GM12892 (cell line): ENCODE results near the gene SH3RF1.

Experiments
- POLR2A ChIP-seq: IDR thresholded peaks from 2 replicates; pipeline ENCODE4 v1.6.1; 2011; ENCODE audit warnings: low read depth, low read length, control low read depth
- POLR2AphosphoS5 ChIP-seq: IDR thresholded peaks from 2 replicates; pipeline ENCODE4 v1.6.1; 2011; ENCODE audit warnings: low read depth, low read length, control low read depth
- TAF1 ChIP-seq: IDR thresholded peaks from 2 replicates; pipeline ENCODE4 v1.6.1; 2011; ENCODE audit warnings: low read depth, mild to moderate bottlenecking, control low read depth, low read length, borderline replicate concordance

- TF ChIP-seq POLR2A (no peak), TAF1 (no peak), POLR2AphosphoS5 (no peak)
Observed at GRCh38 chr4:169080981-169081380, 189.8 kb downstream of the SH3RF1 start.
